Liver (tissue), 9 donors: Measurements from ENCODE around the gene ACTL10. TPM values are rescaled to one million over a fixed set of nuclear protein-coding genes. Genes with fewer than 3 reads are reported as not detected.

Source experiments
- DNase-seq: peaks from one replicate; pipeline ENCODE4 v3.0.0-alpha.2; 2017; ENCODE audit warnings: low spot score
- H3K27ac ChIP-seq, 2 donors: one replicate each; pipeline ENCODE4 v1.7.0; 2013; ENCODE audit warnings: inconsistent platforms in 2 of 2, low read length in 2 of 2, control low read depth in 1 of 2, low read depth in 1 of 2, mild to moderate bottlenecking in 1 of 2
- H3K27me3 ChIP-seq, 4 donors: one replicate each; pipeline versions ENCODE4 v1.6.1 to v1.7.0; 2013; ENCODE audit warnings: low read length in 3 of 4, inconsistent platforms in 1 of 4, mild to moderate bottlenecking in 1 of 4, moderate library complexity in 1 of 4; ENCODE audit not compliant: control insufficient read depth in 4 of 4, insufficient read depth in 4 of 4
- H3K36me3 ChIP-seq, 4 donors: one replicate each; pipeline versions ENCODE4 v1.6.1 to v1.7.0; 2013; ENCODE audit warnings: low read length in 3 of 4, mild to moderate bottlenecking in 3 of 4, low read depth in 1 of 4, moderate library complexity in 1 of 4; ENCODE audit not compliant: control insufficient read depth in 4 of 4, insufficient read depth in 3 of 4
- H3K4me1 ChIP-seq, 4 donors: one replicate each; pipeline versions ENCODE4 v1.6.1 to v1.7.0; 2013; ENCODE audit warnings: low read length in 3 of 4, mild to moderate bottlenecking in 3 of 4, moderate library complexity in 1 of 4; ENCODE audit not compliant: control insufficient read depth in 4 of 4, insufficient read depth in 4 of 4
- H3K4me3 ChIP-seq, 3 donors: one replicate each; pipeline versions ENCODE4 v1.6.1 to v1.7.0; 2013; ENCODE audit warnings: low read length in 3 of 3, control low read depth in 1 of 3, low read depth in 1 of 3, mild to moderate bottlenecking in 1 of 3
- H3K9ac ChIP-seq, 2 donors: one replicate each; pipeline ENCODE4 v1.7.0; 2013; ENCODE audit warnings: low read length in 2 of 2, mild to moderate bottlenecking in 2 of 2, moderate library complexity in 2 of 2, control low read depth in 1 of 2, low read depth in 1 of 2
- H3K9me3 ChIP-seq, 4 donors: one replicate each; pipeline versions ENCODE4 v1.6.1 to v1.7.0; 2013; ENCODE audit warnings: low read length in 3 of 4; ENCODE audit not compliant: control insufficient read depth in 4 of 4
- EGR1 ChIP-seq, 2 donors: IDR thresholded peaks; 2 replicates each; pipeline ENCODE4 v1.6.1; 2016 to 2018; ENCODE audit warnings: antibody characterized with exemption in 2 of 2, low read depth in 2 of 2
- FOXA1 ChIP-seq: IDR thresholded peaks from 2 replicates; pipeline ENCODE4 v1.6.1; 2016; ENCODE audit warnings: antibody characterized with exemption
- FOXA2 ChIP-seq: IDR thresholded peaks from 2 replicates; pipeline ENCODE4 v1.6.1; 2016; ENCODE audit warnings: antibody characterized with exemption
- GABPA ChIP-seq, 2 donors: IDR thresholded peaks in 1 of 2; conservative IDR thresholded peaks in 1 of 2; 2 replicates each; pipeline ENCODE4 v1.6.1; 2016; ENCODE audit warnings: antibody characterized with exemption in 2 of 2, mild to moderate bottlenecking in 1 of 2, moderate library complexity in 1 of 2
- HNF4A ChIP-seq, 2 donors: conservative IDR thresholded peaks; 2 replicates each; pipeline ENCODE4 v1.6.1; 2016; ENCODE audit warnings: antibody characterized with exemption in 2 of 2, mild to moderate bottlenecking in 2 of 2
- HNF4G ChIP-seq: IDR thresholded peaks from 2 replicates; pipeline ENCODE4 v1.6.1; 2016; ENCODE audit warnings: antibody characterized with exemption
- JUND ChIP-seq, 2 donors: IDR thresholded peaks; 2 replicates each; pipeline ENCODE4 v1.6.1; 2016; ENCODE audit warnings: antibody characterized with exemption in 2 of 2
- NR2F2 ChIP-seq: IDR thresholded peaks from 2 replicates; pipeline ENCODE4 v1.6.1; 2016; ENCODE audit warnings: antibody characterized with exemption
- RAD21 ChIP-seq, 2 donors: IDR thresholded peaks; 2 replicates each; pipeline ENCODE4 v1.6.1; 2016; ENCODE audit warnings: antibody characterized with exemption in 2 of 2, mild to moderate bottlenecking in 2 of 2
- REST ChIP-seq: IDR thresholded peaks from 2 replicates; pipeline ENCODE4 v1.6.1; 2016; ENCODE audit warnings: antibody characterized with exemption, mild to moderate bottlenecking
- RXRA ChIP-seq, 2 donors: IDR thresholded peaks; 2 replicates each; pipeline ENCODE4 v1.6.1; 2017 to 2018; ENCODE audit warnings: antibody characterized with exemption in 2 of 2, mild to moderate bottlenecking in 1 of 2
- SP1 ChIP-seq: IDR thresholded peaks from 2 replicates; pipeline ENCODE4 v1.6.1; 2018; ENCODE audit warnings: antibody characterized with exemption, mild to moderate bottlenecking
- TAF1 ChIP-seq: conservative IDR thresholded peaks from 2 replicates; pipeline ENCODE4 v1.6.1; 2016; ENCODE audit warnings: antibody characterized with exemption, mild to moderate bottlenecking
- YY1 ChIP-seq: IDR thresholded peaks from 2 replicates; pipeline ENCODE4 v1.6.1; 2016; ENCODE audit warnings: antibody characterized with exemption, mild to moderate bottlenecking
- ZBTB33 ChIP-seq: IDR thresholded peaks from 2 replicates; pipeline ENCODE4 v1.6.1; 2016; ENCODE audit warnings: antibody characterized with exemption
- WGBS: extraction: QIAGEN DNeasy Blood & Tissue Kit; methylation state at CpG from one replicate; pipeline ENCODE4 v1.1.7; 2013; 5-methylcytosine and 5-hydroxymethylcytosine counted together
- polyA plus RNA-seq, 2 donors: library from polyadenylated mRNA; stranded (reverse) in 1 of 2; unstranded in 1 of 2; fragments of 200-250 nt in 1 of 2; fragments of >200 nt in 1 of 2; fragmentation: Nextera tagmentation in 1 of 2; extraction: Ambion mirVana in 1 of 2; gene quantifications; one replicate each; pipeline versions ENCODE4 v1.2.1 to v1.2.3, GENCODE V29; 2013 to 2015
- total RNA-seq, 2 donors: library from RNA; depleted of rRNA; stranded (reverse); fragments of >200 nt; gene quantifications; one replicate each; pipeline ENCODE4 v1.2.3, GENCODE V29; 2014
- TF ChIP-seq, protein P1 (sequence below): fragments of 150-350 bp; IDR thresholded peaks from 2 replicates; pipeline ENCODE4 v1.5.1; 2017; ENCODE audit warnings: improper control_type of control experiment, low read depth, low read length; ENCODE audit not compliant: missing input control
- TF ChIP-seq, protein P2 (sequence below): IDR thresholded peaks from 2 replicates; pipeline ENCODE4 v1.6.1; 2016; ENCODE audit warnings: antibody characterized with exemption
- TF ChIP-seq, protein P3 (sequence below): IDR thresholded peaks from 2 replicates; pipeline ENCODE4 v1.6.1; 2016; ENCODE audit warnings: antibody characterized with exemption
- donor health status: healthy.
- donor health status: healthy.
- donor health status: healthy.
- donor health status: healthy.
- donor health status: healthy.

Gene ACTL10
- total and polyA plus RNA-seq, 4 donors, result 0.10 to 0.50 (median 0.35) TPM

- no peak overlapping the region for H3K4me3 ChIP-seq
- TF ChIP-seq RXRA (IDR thresholded peaks at IDR 0.05), result peak; percentile 24 to 46
- TF ChIP-seq HNF4G, result no peak
- TF ChIP-seq HNF4A (conservative IDR thresholded peaks at IDR 0.05), result peak; percentile 18 to 50
- peak; percentile 31 for TF ChIP-seq SP1
- no peaks in the 10 kb centered on the region for H3K27me3 ChIP-seq
- no peak for DNase-seq
- H3K9ac ChIP-seq, result no peak overlapping the region
- no peak overlapping the region for H3K27ac ChIP-seq
- H3K36me3 ChIP-seq, result peaks cover 0 to 9% (median 2%) of the 10 kb centered on the region in 4 donors
- no peaks in the 10 kb centered on the region for H3K9me3 ChIP-seq
- WGBS, result 79% methylated on average over 27 of the region's 27 CpGs
- peaks cover 0 to 10% (median 5%) of the 10 kb centered on the region in 4 donors for H3K4me1 ChIP-seq
Measured at GRCh38 chr20:33701629-33702450, 35.1 kb downstream of the ACTL10 start.

DNA sequence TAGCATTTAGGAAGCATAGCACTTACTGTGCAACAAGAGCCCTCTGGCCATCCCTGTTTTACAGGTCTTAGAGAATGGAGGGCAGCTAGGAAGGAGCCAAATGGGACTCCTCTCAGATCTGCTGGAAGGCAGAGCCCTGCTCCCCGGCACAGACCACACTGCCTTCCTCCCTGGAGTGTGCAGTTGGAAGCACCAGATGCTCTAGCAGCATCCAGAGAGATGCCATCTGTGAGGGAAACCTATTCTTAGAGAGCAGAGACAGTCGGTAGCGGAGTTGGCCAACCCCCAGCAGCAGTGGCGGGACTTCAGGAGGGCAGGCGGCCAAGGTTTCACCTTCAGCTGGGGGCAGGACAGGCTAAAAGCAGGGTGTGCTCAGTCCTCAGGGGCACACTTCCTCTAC lies 36.1 kb downstream of the ACTL10 start:
- WGBS, result 44% methylated on average over 5 of the region's 5 CpGs
- H3K27ac ChIP-seq, result no peak overlapping the region
- DNase-seq, result no peak

More for the DNA sequence above, 36.1 kb downstream of the ACTL10 start:
- Histone ChIP-seq H3K36me3 (peaks cover 4 to 17% (median 7%) of the 10 kb centered on the region in 4 donors), H3K9ac (no peak overlapping the region), H3K9me3 (no peaks in the 10 kb centered on the region), H3K27me3 (no peaks in the 10 kb centered on the region), H3K4me1 (peaks cover 0 to 10% (median 5%) of the 10 kb centered on the region in 4 donors), H3K4me3 (no peak overlapping the region)
- no peak for TF ChIP-seq ZBTB33
- no peak for TF ChIP-seq EGR1 (IDR thresholded peaks at IDR 0.05; ENCODE audit: low read depth in 2 of 2)
- no peak for TF ChIP-seq YY1
- no peak for TF ChIP-seq FOXA1
- TF ChIP-seq TAF1, result no peak
- TF ChIP-seq FOXA2, result no peak
- TF ChIP-seq JUND (IDR thresholded peaks at IDR 0.05), result no peak
- no peak for TF ChIP-seq REST
- no peak for TF ChIP-seq GABPA (IDR thresholded peaks at IDR 0.05 in 1 of 2, conservative IDR thresholded peaks at IDR 0.05 in 1 of 2)
- TF ChIP-seq, protein P1, sequence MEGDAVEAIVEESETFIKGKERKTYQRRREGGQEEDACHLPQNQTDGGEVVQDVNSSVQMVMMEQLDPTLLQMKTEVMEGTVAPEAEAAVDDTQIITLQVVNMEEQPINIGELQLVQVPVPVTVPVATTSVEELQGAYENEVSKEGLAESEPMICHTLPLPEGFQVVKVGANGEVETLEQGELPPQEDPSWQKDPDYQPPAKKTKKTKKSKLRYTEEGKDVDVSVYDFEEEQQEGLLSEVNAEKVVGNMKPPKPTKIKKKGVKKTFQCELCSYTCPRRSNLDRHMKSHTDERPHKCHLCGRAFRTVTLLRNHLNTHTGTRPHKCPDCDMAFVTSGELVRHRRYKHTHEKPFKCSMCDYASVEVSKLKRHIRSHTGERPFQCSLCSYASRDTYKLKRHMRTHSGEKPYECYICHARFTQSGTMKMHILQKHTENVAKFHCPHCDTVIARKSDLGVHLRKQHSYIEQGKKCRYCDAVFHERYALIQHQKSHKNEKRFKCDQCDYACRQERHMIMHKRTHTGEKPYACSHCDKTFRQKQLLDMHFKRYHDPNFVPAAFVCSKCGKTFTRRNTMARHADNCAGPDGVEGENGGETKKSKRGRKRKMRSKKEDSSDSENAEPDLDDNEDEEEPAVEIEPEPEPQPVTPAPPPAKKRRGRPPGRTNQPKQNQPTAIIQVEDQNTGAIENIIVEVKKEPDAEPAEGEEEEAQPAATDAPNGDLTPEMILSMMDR, result no peak
- TF ChIP-seq HNF4G, result no peak
- TF ChIP-seq RAD21 (IDR thresholded peaks at IDR 0.05), result no peak
- TF ChIP-seq, protein P2, sequence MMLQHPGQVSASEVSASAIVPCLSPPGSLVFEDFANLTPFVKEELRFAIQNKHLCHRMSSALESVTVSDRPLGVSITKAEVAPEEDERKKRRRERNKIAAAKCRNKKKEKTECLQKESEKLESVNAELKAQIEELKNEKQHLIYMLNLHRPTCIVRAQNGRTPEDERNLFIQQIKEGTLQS, result no peak
- no peak for TF ChIP-seq HNF4A (conservative IDR thresholded peaks at IDR 0.05)
- no peak for TF ChIP-seq NR2F2
- no peak for TF ChIP-seq SP1
- TF ChIP-seq RXRA (IDR thresholded peaks at IDR 0.05), result no peak
- TF ChIP-seq, protein P3, sequence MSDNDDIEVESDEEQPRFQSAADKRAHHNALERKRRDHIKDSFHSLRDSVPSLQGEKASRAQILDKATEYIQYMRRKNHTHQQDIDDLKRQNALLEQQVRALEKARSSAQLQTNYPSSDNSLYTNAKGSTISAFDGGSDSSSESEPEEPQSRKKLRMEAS, result no peak
